ENCODE measurements around the gene LAD1. TPM values are rescaled to one million over a fixed set of nuclear protein-coding genes. Genes with fewer than 3 reads are reported as not detected.

Gene LAD1
- total and polyA plus RNA-seq, 9 of the 15 experiments (the other 6 are each of a cell fraction or from before 2014, with no cell fraction given) = 0.31 TPM; not detected in 8

- Histone ChIP-seq H3K9me1 (ENCODE audit: control insufficient read depth, insufficient read depth, low read length) (no peaks in the 10 kb centered on the region), H3K9me3 (replicated peaks; ENCODE audit: control insufficient read depth, insufficient read depth, low read depth, low read length) (no peaks in the 10 kb centered on the region), H3K9ac (ENCODE audit: insufficient read depth in 1 of 2, low read depth in 2 of 2, low read length in 2 of 2) (no peak overlapping the region), H3K36me3 (ENCODE audit: control insufficient read depth, insufficient read depth, low read length) (no peaks in the 10 kb centered on the region), H4K20me1 (replicated peaks; ENCODE audit: control insufficient read depth, insufficient read depth, low read length) (no peaks in the 10 kb centered on the region; the same call in 1 of the 2 replicates), H3K79me2 (ENCODE audit: control insufficient read depth, insufficient read depth, low read length) (no peaks in the 10 kb centered on the region), H3K27me3 (ENCODE audit: control insufficient read depth in 2 of 2, insufficient read depth in 2 of 2, low read length in 2 of 2) (peaks cover 24 to 67% of the 10 kb centered on the region in 2 experiments), H2AFZ (ENCODE audit: low read depth, low read length) (no peak overlapping the region), H3K4me3 (no peak overlapping the region), H3K4me2 (ENCODE audit: insufficient read depth, low read length) (no peak overlapping the region), H3K27ac (ENCODE audit: extremely low read depth, low read depth, low read length) (no peak overlapping the region), H3K4me1 (replicated peaks in 1 of 2; ENCODE audit: control insufficient read depth in 2 of 2, insufficient read depth in 2 of 2, low read length in 2 of 2) (no peaks in the 10 kb centered on the region)
- no peak for DNase-seq (ENCODE audit: extremely low read depth in 1 of 4, low spot score in 3 of 4)
- in situ Hi-C loops (cut with MboI) = no loop called here
- TF ChIP-seq ZNF79 (CRISPR knock-in tag; IDR thresholded peaks at IDR 0.05; ENCODE audit: low read depth) (no peak), IFI16 (CRISPR knock-in tag; IDR thresholded peaks at IDR 0.05) (no peak), TCF15 (CRISPR knock-in tag; IDR thresholded peaks at IDR 0.05) (no peak), ZNF592 (IDR thresholded peaks at IDR 0.05) (no peak)
- ChIA-PET POLR2A (no interaction called here), CTCF (ENCODE audit: low intra/inter-chr PET ratio) (no interaction called here)
- no TSS peak for BruUV-seq (replicated peaks)
- no peak for ATAC-seq
- WGBS (ENCODE audit: insufficient coverage, low coverage, missing lambda C conversion rate) = 0% methylated on average over 8 of the region's 8 CpGs
- intact Hi-C loops (cut with micrococcal nuclease) = no loop called here
- FAIRE-seq = no peak
Measured at GRCh38 chr1:201332021-201332420, 67.1 kb downstream of the LAD1 start.

Data from K562 (cell line).